ENCODE data around the gene SPTBN1.
"Not testable (repeated sequence)": the region's sequence is repeated elsewhere in the genome, so short reads cannot be mapped to it uniquely, and the experiment has no call there.

SPTBN1 gene

GRCh38 chr2:54471221-54471711 is 15.1 kb downstream of the SPTBN1 start:
- no peak for DNase-seq

DNA sequence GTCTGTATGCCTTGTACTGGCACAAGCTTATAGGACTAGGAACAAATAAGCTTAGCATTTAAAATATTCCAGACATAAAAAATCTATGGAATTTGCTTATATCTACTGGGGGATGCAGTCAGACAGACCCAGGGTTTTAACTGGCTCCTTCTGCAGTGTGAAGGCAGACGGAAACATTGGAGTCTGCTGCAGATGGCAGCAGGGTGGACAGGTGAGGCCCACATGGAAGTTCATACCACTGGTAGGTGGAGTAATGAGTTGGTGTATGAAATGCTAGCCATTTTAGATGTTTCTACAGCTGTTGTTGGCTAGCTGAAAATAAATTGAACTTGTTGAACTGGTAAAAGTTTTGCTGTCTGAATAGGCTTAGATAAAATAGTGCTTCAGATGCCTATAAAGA is 17.7 kb downstream of the SPTBN1 start:
- DNase-seq = no peak

DNA sequence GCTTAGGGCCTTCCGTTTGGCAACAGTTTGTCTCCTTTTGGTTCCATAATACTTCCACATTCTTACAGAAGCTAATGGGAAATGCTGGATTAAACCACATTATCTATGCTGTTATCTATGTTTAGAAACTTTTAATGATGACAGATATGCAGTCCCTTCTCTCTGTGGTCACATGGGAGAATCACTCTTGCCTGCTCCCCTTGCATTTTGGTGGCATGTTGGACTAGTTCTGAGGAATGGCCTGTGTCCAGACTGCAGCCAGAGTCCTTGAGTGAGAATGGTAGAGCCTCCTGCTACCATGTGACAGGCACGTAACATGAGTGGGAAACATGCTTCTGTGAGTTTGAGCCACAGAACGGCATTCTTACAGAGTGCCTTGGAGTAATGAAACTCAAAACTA is 19.2 kb downstream of the SPTBN1 start:
- DNase-seq = no peak

DNA sequence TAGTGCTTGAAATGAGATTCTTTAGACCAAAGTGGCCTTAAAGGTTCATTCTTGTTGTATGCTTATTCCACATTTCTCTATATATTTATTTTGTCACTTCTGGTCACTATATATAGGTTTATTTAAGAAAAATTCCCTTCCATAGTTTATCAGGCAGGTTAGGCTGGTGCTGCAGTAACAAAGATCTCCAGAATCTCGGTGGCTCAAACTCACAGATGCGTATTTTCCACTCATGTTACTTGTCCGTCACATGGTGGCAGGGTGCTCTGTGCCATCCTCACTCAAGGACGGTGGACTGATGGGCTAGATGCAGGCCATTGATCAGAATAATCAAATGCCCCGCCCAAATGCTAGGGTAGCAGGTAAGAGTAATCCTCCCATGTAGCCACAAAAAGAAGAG is 19.8 kb downstream of the SPTBN1 start:
- no peak for DNase-seq

DNA sequence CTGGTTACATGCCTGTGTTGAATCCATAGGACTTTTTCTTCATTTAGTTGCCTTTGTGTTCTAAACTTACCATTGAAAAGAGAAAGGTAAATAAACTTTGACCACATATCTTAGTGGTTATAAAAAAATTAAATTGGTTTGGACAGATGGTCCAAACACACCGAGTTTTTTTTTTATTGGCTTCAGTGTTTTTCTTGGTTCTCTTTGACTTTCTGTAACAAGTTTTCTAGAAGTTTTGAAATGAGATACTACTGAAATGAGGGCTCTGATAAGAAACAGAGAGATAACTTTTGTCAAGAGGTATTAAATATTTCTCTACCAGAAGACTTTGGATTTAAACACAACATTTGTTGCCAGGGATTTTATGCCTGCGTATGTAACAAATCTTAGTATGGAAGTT is 20.7 kb downstream of the SPTBN1 start:
- DNase-seq = no peak

- no peak for DNase-seq
These were observed 21.8 kb downstream of the SPTBN1 start for GRCh38 chr2:54477896-54478295.

DNA sequence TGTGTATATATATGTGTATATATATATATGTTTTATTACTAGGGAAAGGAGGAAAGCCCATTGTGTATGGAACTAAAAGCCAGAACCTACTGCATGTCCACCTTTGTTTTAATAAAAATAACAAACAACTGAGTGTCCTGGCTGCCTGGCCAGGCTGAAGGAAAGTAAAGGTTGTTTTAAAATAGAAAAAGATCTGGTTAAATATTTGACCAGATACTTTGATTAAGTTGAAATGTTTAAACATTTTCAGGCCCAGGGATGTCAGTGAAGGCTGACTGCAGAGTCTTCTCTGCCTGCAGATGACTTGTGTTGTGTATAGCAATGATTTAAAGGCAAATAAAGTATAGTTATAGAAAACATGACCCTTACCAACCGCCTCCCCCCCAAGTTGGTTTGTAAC is 22.8 kb downstream of the SPTBN1 start:
- no peak for DNase-seq

DNA sequence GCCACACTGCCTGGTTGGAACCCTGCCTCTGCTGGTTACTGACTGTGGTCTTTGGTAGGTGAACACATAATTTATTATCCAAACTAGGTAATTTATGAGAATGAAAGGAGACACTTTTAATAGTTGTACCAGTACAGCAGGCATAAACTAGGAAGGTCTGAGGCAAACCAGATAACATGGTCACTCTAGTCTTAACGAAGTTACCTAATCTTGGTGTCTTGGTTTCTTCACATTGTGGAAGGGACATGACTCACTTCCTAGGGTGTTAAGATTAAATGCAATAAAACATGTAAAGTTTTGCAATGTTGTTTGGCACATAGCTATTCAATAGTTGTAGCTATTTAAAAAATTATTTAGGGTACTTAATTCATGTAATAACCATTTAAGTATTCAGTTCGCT is 23.3 kb downstream of the SPTBN1 start:
- no peak for DNase-seq

GRCh38 chr2:54480025-54480424 is 23.9 kb downstream of the SPTBN1 start:
- no peak for DNase-seq

- DNase-seq = no peak
These were observed 25.6 kb downstream of the SPTBN1 start for GRCh38 chr2:54481686-54482085.

GRCh38 chr2:54482715-54483114 is 26.6 kb downstream of the SPTBN1 start:
- no peak for DNase-seq

- no peak for DNase-seq
These were observed 27.3 kb downstream of the SPTBN1 start for GRCh38 chr2:54483426-54483825.

- not testable (repeated sequence) for DNase-seq
These were observed 29.6 kb downstream of the SPTBN1 start for GRCh38 chr2:54485756-54486155.

DNA sequence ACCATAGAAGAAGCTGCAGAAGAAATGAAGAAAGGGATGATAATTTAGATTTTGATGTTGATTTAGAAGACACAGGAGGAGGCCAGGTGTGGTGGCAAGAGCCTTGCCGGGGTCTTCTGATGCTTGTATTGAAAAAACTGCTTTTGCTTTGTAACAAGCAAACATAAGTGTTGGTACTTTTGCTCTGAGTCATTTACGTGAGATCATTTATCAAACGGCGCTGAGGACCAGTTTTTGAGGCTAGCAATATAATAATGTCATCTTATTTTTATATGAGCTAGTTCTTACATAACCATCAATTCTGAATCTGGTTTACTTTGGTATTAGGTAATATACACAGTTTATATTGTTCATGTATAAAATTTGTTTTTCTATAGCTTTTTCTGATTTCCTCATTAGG is 30.6 kb downstream of the SPTBN1 start:
- no peak for DNase-seq

DNA sequence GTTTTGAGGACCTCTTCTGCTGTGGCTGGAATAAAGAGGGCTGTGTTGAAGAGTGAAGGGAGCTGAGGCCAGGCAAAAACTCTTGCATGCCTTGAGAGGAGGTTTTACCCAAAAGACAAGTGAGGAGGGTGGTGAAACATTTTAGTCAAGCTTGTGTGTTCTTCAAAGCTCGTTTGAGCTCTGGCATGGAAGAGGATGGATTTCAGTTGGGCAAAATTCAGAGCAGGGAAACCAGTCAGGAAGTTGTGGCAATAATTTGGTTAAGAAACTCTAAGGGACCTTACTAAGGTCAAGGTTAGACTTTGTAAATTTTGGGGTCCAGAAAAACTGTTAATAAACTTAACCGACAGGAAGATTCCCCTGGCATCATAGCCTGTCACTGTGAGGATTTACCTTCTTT is 34.7 kb downstream of the SPTBN1 start:
- DNase-seq = no peak

DNA sequence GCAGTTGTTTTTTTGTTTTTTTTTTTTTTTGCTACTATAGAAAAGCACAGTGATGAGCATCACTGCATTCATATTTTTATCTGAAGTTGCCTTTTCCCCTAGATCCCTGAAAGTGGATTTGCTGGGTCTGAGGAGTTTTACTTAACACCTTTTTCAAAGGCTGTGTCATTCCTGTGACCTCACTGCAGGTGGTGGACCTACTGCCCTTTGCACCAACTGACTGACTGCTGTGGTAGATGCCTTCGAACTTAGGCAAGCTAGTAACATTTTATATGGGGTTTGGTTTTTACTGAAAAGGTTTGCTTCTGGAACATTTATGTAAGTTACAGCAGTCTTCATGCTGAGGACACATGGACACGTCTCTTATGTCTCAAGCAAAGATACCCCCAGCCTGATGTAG is 36.2 kb downstream of the SPTBN1 start:
- DNase-seq = no peak

DNA sequence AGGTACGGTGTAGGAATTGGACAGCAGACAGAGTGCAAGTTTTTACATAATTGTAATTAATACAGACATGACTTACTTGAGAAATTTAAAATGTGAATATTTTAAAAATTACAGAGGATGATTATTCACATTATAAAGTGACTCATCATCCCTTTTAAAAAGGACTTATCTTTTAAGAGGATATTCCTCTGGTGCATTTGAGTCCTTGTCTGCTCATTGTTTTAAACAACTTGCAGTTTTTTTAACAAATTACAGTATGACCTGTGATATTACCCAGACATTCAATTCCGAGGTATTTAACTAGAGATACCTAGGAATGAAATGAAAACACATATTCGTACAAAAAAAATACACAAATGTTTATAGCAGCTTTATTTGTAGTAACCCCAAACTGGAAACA is 38.0 kb downstream of the SPTBN1 start:
- no peak for DNase-seq

GRCh38 chr2:54496920-54497319 is 40.8 kb downstream of the SPTBN1 start:
- no peak for DNase-seq

DNA sequence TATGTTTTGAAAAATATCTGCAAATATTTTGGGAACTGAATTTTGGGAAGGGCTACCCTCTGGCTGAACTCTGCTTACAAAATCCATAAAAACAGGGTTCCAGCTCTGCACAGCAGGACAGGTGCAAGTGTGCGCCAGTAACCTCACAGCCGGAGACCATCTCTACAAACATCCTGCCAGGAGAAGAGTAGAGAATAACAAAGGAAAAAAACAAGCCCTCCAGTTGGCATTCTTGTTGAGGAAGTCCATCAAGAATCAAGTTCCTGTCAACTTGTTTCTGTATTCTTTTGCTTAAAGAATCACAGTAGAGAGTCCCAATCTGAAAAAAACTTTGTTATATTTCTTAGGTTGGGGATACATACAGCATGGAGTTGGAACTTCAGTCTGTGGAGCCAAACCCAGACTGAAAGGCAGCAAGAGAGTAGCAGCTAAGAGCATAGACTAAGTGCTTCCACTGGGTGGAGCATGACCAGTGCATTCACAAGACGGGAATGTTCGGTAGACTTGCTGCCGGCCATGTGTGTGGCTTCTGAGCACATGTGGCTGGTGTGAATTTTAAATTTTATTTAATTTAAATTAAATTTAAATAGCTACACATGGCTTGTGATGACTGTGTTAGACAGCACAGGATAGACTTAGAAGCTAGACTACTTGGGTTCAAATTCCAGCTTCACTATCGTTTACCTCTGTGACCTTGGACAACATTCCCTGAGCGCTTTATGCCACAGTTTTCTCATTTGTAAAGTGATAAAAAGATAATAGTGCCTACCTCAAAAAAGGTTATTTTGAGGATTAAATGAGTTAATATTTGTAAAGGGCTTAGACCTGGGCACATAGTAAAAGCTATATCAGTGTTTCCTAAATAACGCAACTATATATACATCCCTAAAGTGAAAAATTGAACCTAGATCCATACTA is 41.9 kb downstream of the SPTBN1 start:
- DNase-seq = no peak

DNA sequence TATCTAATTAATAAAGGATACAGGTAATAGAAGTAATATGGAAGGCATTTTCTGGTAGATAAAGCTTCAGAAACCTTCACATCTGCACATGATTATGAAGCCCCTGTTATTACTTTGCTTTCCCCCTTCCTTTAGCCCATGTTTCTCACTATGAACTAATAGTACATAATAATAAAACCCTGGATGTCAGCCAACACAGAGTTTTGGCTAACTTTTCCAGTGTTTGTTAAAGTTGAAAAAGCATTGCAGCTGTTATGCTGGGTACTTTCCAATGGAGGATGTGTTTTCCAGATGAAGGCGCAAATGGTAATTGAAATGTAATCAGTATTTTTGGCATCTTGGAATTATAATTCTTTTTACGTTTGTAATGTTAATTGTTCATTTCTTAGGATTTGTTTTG is 43.5 kb downstream of the SPTBN1 start:
- DNase-seq = no peak

- no peak for DNase-seq
These were observed 44.5 kb downstream of the SPTBN1 start for GRCh38 chr2:54500404-54501205.

- no peak for DNase-seq
These were observed 46.6 kb downstream of the SPTBN1 start for GRCh38 chr2:54502731-54503130.

- DNase-seq = peak; percentile 5
These were observed 47.1 kb downstream of the SPTBN1 start for GRCh38 chr2:54503192-54503591.

- DNase-seq = no peak
These were observed 47.7 kb downstream of the SPTBN1 start for GRCh38 chr2:54503828-54504227.
